ENCODE results near the gene SERGEF. TPM values are rescaled to one million over a fixed set of nuclear protein-coding genes. Genes with fewer than 3 reads are reported as not detected.

Gene SERGEF
- total RNA-seq: 10 to 100 TPM; 21.7 to 22.3 TPM

GRCh38 chr11:18012906-18013781 is at the start of gene SERGEF:
SERGEF (minus strand) TSS chr11:18013047; CDS start chr11:18013010, 37 bp downstream.

DNA sequence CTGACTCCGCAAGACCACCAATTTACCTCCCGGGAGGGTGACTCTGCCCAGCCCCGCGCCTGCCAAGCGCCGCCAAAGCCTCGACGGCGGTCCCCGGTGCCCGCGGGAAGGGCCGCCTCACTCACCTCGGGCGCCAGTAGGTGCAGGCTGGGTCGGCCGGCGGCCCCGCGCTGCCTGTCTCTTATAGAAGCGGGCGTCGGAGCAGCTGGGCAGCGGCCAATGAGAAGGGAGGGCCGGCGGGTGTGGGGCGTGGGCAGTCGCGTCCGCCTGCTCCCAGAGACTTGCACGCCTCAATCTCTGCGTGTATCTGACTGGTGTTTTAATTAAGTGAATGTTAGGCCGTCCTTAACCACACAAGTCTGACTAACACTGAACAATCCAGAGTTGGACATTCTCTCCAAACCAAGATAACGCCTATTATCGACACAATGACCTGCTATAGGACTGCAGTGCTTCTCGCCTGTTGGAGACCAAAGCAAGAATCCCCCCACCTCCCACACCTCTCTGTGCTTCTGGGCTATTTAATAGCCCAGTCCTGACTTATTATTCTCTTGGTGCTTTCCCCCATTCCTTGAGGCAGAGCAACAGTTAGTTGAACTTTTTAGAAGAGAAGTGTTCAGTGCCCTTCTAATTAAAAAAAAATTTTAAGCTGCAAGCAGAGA is 33.4 kb upstream of the SERGEF start, which contains the start of gene TPH1:
Gene TPH1, minus strand, starts transcription at position 154 of the 662 bp plus-strand sequence. CDS start 5,507 bp downstream, outside the sequence.

Other genes starting within 250 kb of the SERGEF start
- under 1 TPM; 0.34 to 0.67 TPM for gene TPH1, start 33.2 kb upstream of the SERGEF start, total RNA-seq
- gene SAAL1, start 93.0 kb upstream of the SERGEF start, total RNA-seq: 10 to 100 TPM; 21.7 to 45.3 TPM
- gene MRGPRX3, start 119.5 kb upstream of the SERGEF start, total RNA-seq: under 1 TPM in 1 of 2 donors, not detected in 1; 0.34 TPM
- not detected for gene MRGPRX4, start 159.8 kb upstream of the SERGEF start, total RNA-seq
- gene SAA4, start 223.8 kb upstream of the SERGEF start, total RNA-seq: not detected
- not detected for gene SAA2, start 235.6 kb upstream of the SERGEF start, total RNA-seq

Measured in melanocyte of skin (primary cell).